Endodermal cell (in vitro differentiated cells): ENCODE results near the gene ZSWIM6. TPM values are rescaled to one million over a fixed set of nuclear protein-coding genes. Genes with fewer than 3 reads are reported as not detected.

Experiments used
- DNase-seq: peaks from one replicate; pipeline ENCODE4 v3.0.0-alpha.2; 2017
- H3K27ac ChIP-seq: 2 replicates; pipeline ENCODE4 v1.5.1; 2013; ENCODE audit warnings: mild to moderate bottlenecking, low read depth, low read length, moderate library complexity
- H3K27me3 ChIP-seq: 2 replicates; pipeline ENCODE4 v1.6.1; 2013; ENCODE audit warnings: mild to moderate bottlenecking, low read length, moderate library complexity; ENCODE audit not compliant: insufficient read depth, control insufficient read depth, poor library complexity, severe bottlenecking
- H3K36me3 ChIP-seq: 2 replicates; pipeline ENCODE4 v1.7.0; 2013; ENCODE audit warnings: mild to moderate bottlenecking, low read length, moderate library complexity; ENCODE audit not compliant: control insufficient read depth, insufficient read depth
- H3K4me1 ChIP-seq: one replicate; pipeline ENCODE4 v1.7.0; 2013; ENCODE audit warnings: low read length; ENCODE audit not compliant: control insufficient read depth, insufficient read depth
- H3K4me3 ChIP-seq: 2 replicates; pipeline ENCODE4 v1.5.1; 2013; ENCODE audit warnings: mild to moderate bottlenecking, low read length, moderate library complexity
- H3K9ac ChIP-seq: 2 replicates; pipeline ENCODE4 v1.6.1; 2013; ENCODE audit warnings: mild to moderate bottlenecking, low read length, moderate library complexity; ENCODE audit not compliant: poor library complexity, severe bottlenecking; ENCODE audit errors: extremely low read depth
- H3K9me3 ChIP-seq: 2 replicates; pipeline ENCODE4 v1.6.1; 2013; ENCODE audit warnings: mild to moderate bottlenecking, low read length, moderate library complexity; ENCODE audit not compliant: control insufficient read depth
- H3K27ac Mint-ChIP-seq: 2 replicates; pipeline ENCODE4 v1.8.0; 2020; ENCODE audit warnings: mixed read lengths
- H3K27me3 Mint-ChIP-seq: 2 replicates; pipeline ENCODE4 v1.8.0; 2021; ENCODE audit warnings: mild to moderate bottlenecking, mixed read lengths; ENCODE audit not compliant: insufficient read depth
- H3K36me3 Mint-ChIP-seq: 2 replicates; pipeline ENCODE4 v1.8.0; 2020; ENCODE audit warnings: low read depth, mixed read lengths
- H3K4me1 Mint-ChIP-seq: 2 replicates; pipeline ENCODE4 v1.8.0; 2020; ENCODE audit warnings: mixed read lengths
- H3K4me3 Mint-ChIP-seq: 2 replicates; pipeline ENCODE4 v1.8.0; 2020; ENCODE audit warnings: mild to moderate bottlenecking, moderate library complexity, mixed read lengths
- H3K9me3 Mint-ChIP-seq: 2 replicates; pipeline ENCODE4 v1.8.0; 2020; ENCODE audit warnings: mild to moderate bottlenecking, mixed read lengths
- WGBS, 2 experiments: methylation state at CpG; one replicate each; pipeline versions ENCODE4 v1.1.5 to v1.1.7; 2013; ENCODE audit warnings: missing lambda C conversion rate in 2 of 2, mixed read lengths in 1 of 2; ENCODE audit not compliant: insufficient coverage in 1 of 2, insufficient read length in 1 of 2; 5-methylcytosine and 5-hydroxymethylcytosine counted together
- total RNA-seq, 2 donors: library from RNA; stranded (reverse); fragmentation: NEBNext Ultra II Directional in 1 of 2; extraction: Animal tissue kit (Norgen Biotek cat#: 25700) in 1 of 2; gene quantifications; 2 replicates in 1 of 2; 3 replicates in 1 of 2; pipeline ENCODE4 v1.2.1, GENCODE V29; 2021
- TF ChIP-seq, protein P1 (sequence below): fragments of 200-600 bp; sonication (generic); conservative IDR thresholded peaks from 2 replicates; pipeline ENCODE4 v1.5.0; 2021; ENCODE audit warnings: antibody characterized with exemption, mild to moderate bottlenecking

ZSWIM6 gene
- total RNA-seq, 2 donors from 2014 or later = 18.1 to 18.8 TPM

DNA sequence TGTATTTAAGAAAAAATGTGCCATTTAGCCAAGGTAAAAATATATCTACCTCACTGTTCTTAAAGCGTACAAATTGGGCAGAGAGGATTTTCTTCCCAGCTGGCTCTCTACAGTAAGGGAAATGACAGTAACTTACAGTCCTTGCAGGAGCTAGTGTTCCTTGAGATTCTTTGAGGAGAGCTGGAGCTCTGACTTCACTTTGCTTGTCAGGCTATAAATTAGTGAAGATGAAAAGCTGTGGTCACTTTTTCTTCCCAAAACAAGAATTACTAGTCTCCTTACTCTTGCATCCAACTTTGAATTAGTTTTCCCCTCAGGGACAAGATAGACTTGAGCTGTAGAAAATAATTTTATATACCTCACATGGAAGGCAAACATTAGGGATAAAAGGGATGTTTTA lies 129.9 kb downstream of the ZSWIM6 start:
- Mint-ChIP-seq H3K4me1 (peaks cover 14% of the 10 kb centered on the region), H3K36me3 (no peaks in the 10 kb centered on the region), H3K9me3 (no peaks in the 10 kb centered on the region), H3K27me3 (no peaks in the 10 kb centered on the region), H3K27ac (no peak overlapping the region), H3K4me3 (no peak overlapping the region)
- no peak overlapping the region for H3K27ac ChIP-seq
- no peak overlapping the region for H3K4me3 ChIP-seq
- no peaks in the 10 kb centered on the region for H3K4me1 ChIP-seq
- no peaks in the 10 kb centered on the region for H3K27me3 ChIP-seq
- H3K9me3 ChIP-seq = no peaks in the 10 kb centered on the region
- no peak for DNase-seq
- no peaks in the 10 kb centered on the region for H3K36me3 ChIP-seq
- 90% methylated on average over 1 of the region's 1 CpG; no CpG with 5 or more reads in 1 of the 2 experiments for WGBS, 2 experiments
- TF ChIP-seq, protein P1, sequence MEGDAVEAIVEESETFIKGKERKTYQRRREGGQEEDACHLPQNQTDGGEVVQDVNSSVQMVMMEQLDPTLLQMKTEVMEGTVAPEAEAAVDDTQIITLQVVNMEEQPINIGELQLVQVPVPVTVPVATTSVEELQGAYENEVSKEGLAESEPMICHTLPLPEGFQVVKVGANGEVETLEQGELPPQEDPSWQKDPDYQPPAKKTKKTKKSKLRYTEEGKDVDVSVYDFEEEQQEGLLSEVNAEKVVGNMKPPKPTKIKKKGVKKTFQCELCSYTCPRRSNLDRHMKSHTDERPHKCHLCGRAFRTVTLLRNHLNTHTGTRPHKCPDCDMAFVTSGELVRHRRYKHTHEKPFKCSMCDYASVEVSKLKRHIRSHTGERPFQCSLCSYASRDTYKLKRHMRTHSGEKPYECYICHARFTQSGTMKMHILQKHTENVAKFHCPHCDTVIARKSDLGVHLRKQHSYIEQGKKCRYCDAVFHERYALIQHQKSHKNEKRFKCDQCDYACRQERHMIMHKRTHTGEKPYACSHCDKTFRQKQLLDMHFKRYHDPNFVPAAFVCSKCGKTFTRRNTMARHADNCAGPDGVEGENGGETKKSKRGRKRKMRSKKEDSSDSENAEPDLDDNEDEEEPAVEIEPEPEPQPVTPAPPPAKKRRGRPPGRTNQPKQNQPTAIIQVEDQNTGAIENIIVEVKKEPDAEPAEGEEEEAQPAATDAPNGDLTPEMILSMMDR = no peak
- no peak overlapping the region for H3K9ac ChIP-seq

DNA sequence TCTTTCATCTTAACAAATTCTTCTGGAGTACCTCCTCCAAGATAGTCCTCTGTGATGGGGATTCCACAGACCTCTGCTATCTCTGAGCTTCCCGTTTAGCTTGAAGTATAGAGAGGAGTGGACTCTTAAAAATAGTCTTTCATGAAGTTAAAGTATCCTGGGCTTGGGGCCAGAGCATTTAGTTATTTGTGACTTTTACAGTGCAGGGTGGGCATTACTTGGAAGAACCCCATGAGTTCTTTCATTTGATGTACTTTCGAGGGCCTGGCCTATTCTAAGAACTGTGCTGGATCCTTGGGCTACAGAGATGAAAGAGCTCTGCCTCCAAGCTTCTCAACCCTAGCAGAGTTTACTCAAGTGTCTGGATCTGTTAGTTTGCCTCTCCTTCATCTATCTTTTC lies 131.5 kb downstream of the ZSWIM6 start:
- no peaks in the 10 kb centered on the region for H3K9me3 ChIP-seq
- no peak overlapping the region for H3K4me3 Mint-ChIP-seq
- no peak overlapping the region for H3K4me3 ChIP-seq
- H3K36me3 ChIP-seq = no peaks in the 10 kb centered on the region
- no peak overlapping the region for H3K27ac Mint-ChIP-seq
- no peaks in the 10 kb centered on the region for H3K9me3 Mint-ChIP-seq
- H3K27me3 ChIP-seq = no peaks in the 10 kb centered on the region
- WGBS, 2 experiments = 96 to 100% methylated on average over 1 to 2 of the region's 2 CpGs
- no peaks in the 10 kb centered on the region for H3K4me1 ChIP-seq
- H3K4me1 Mint-ChIP-seq = peaks cover 16% of the 10 kb centered on the region
- DNase-seq = no peak
- no peaks in the 10 kb centered on the region for H3K36me3 Mint-ChIP-seq
- no peaks in the 10 kb centered on the region for H3K27me3 Mint-ChIP-seq
- H3K9ac ChIP-seq = no peak overlapping the region
- TF ChIP-seq, protein P1 = no peak
- H3K27ac ChIP-seq = no peak overlapping the region

DNA sequence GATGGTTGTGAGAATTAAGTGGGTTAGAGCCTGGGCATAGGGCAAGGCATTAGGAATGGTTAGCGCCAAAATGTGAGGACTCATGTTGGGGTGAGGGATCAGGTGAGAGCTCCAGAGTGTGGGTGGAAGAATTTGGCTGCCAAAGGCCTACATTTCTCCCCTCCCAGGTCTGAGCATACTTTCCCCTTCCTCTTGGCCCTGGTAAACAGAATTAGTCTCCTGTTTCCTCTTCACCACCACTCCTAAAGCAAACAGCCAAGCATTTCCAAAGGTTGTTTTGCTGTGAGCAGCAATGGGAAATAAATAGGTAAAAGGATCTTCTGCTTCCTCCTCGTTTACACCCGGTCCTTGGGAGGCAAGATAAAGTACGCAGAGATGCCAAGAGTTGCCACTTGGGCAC lies 132.5 kb downstream of the ZSWIM6 start:
- no peak overlapping the region for H3K4me3 ChIP-seq
- no peak overlapping the region for H3K9ac ChIP-seq
- DNase-seq = no peak
- 94 to 100% methylated on average over 3 to 4 of the region's 4 CpGs for WGBS, 2 experiments
- Mint-ChIP-seq H3K4me3 (no peak overlapping the region), H3K36me3 (no peaks in the 10 kb centered on the region), H3K9me3 (no peaks in the 10 kb centered on the region), H3K27me3 (no peaks in the 10 kb centered on the region), H3K4me1 (peaks cover 16% of the 10 kb centered on the region), H3K27ac (peak overlapping the region; percentile 53)
- H3K36me3 ChIP-seq = no peaks in the 10 kb centered on the region
- no peaks in the 10 kb centered on the region for H3K27me3 ChIP-seq
- no peak overlapping the region for H3K27ac ChIP-seq
- TF ChIP-seq, protein P1 = no peak
- no peaks in the 10 kb centered on the region for H3K4me1 ChIP-seq
- H3K9me3 ChIP-seq = no peaks in the 10 kb centered on the region
